H54 (cell line): ENCODE results near the gene BCAR1.
"Not testable (repeated sequence)": the region's sequence is repeated elsewhere in the genome, so short reads cannot be mapped to it uniquely, and the experiment has no call there.

Experiments
- DNase-seq: peaks from one replicate; pipeline ENCODE4 v3.0.0; 2011; ENCODE audit warnings: low spot score, mixed read lengths; ENCODE audit not compliant: insufficient read length
- FAIRE-seq: peaks from 3 replicates; lab custom pipeline; 2011; peaks lifted over from hg19 to GRCh38; lab: Jason Lieb, UNC
- POLR2A ChIP-seq: IDR thresholded peaks from 2 replicates; pipeline ENCODE4 v1.6.1; 2011; ENCODE audit warnings: low read depth, mild to moderate bottlenecking, low read length

Gene BCAR1

DNA sequence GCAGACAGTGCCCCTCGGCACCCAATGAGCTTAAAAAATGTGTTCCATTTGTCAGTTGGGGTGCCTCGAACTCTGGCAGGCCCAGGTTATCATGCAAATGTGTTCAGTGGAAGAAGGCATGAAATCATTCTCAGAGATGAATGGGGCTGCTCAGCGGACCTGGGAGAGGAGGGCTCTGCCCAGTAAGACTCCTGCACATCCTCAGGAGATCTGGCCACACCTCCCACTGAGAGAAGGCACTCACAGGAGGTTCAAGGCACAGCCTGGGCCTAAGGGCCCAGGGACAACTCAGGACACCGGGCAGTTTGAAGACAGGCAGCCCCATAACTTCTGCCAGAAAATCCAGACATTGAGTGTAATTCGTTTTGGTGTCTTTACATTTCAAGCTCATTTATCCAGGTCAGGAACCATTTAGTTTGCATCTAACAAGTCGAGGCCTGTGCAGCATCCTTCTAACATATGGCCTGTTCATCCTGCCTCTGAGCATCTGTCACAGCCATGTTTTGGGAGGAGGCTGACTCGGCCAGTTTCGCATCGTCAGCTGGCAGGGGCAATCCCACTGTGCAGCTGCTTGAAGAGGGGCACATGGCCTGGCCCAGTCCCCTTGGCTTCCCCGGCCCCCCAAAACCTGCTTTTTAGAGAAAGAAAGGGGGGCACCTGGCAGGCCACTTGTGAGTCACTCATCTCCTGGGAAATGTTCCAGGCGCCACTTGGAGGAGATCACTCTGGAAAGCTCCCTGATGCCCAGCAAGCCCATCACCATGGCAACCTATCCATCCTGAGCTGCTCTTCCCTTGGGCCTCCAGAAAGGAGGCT is 31.2 kb upstream of the BCAR1 start:
- no peak for FAIRE-seq
- no peak for TF ChIP-seq POLR2A
- no peak for DNase-seq

DNA sequence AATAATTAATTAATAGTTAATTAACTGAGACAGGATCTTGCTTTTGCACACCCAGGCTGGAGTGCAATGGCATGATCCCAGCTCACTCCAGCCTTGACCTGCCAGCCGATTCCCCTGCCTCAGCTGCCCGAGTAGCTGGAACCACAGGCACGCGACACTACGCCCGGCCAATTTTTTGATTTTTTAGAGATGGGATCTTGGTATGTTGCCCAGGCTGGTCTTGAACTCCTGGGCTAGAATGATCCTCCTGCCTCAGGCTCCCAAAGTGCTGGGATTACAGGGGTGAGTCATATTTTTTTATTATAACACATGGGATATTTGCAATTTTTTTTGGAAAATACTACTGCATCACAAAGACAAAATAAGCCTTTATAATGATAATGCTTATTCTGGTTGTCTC is 30.4 kb upstream of the BCAR1 start:
- FAIRE-seq, result no peak
- DNase-seq, result no peak
- TF ChIP-seq POLR2A, result no peak

- DNase-seq, FAIRE-seq: not testable (repeated sequence)
Measured at GRCh38 chr16:75281009-75281408, 29.6 kb upstream of the BCAR1 start.

DNA sequence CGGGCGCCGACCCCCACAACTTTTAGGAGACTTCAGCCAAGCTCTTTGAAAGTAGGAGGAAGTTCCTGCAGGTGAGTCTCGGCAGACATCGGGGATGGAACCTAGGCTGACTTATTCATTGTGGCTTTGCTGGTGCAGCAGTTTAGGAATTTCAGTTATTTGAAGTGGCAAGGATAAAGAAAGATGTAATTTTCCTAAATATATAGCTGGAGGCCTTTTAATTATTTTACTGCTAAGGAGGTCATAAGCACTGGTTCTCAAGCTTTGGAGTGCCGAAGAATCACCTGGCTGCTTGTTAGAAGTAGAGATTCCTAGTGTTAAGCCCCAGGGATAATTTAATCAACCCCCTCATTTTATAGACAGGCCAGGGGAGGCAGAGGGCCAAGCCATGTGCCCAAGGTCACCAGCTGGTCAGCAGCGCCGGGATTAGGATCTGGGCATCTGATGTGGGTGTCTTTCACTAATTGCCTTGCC is 28.9 kb upstream of the BCAR1 start:
- DNase-seq (no peak), FAIRE-seq (no peak)
- no peak for TF ChIP-seq POLR2A

GRCh38 chr16:75279305-75279704 is 27.9 kb upstream of the BCAR1 start:
- DNase-seq (no peak), FAIRE-seq (no peak)
- TF ChIP-seq POLR2A, result no peak

DNA sequence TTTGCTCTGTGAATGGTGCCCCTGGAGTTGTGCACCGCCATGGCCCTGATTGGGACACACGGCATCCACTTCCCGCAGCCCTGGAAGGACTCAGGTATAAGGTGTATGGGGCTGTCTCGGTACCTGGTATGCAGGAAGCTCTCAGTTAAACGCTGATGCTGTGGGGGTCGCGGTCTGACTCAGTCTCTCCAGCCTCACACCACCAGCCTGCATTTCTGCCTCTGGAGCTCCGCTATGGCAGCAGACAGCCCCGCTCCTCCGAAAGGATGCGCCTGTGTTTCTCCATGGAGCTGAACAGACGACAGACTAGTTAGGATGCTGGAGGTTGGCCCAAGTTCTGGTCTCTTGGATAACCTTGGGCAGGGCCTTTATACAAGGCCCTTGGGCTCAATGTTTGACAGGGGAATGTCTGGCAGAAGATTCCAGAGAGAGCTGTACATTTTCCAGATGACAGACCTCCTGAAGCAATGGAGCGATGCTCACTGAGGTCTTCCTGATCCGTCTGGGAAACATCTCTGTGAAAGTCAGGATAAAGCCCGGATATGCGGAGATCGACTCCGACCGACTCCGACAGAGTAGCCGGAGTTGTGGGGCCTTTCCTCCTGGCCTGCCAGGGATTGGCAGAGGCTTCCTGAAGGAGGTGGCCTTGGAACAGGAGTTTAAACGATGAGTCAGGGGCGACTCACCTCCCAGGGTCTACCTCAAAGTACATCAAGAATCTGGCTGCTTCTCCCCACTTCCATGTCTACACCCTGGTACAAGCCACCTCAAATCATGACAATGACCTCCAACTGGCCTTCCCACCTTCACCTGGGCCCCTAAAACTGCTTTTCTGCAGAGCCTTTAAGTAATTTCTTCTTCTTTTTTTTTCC is 21.9 kb upstream of the BCAR1 start:
- DNase-seq (no peak), FAIRE-seq (no peak)
- no peak for TF ChIP-seq POLR2A

GRCh38 chr16:75272629-75273028 is 21.2 kb upstream of the BCAR1 start:
- DNase-seq, FAIRE-seq: not testable (repeated sequence)

DNA sequence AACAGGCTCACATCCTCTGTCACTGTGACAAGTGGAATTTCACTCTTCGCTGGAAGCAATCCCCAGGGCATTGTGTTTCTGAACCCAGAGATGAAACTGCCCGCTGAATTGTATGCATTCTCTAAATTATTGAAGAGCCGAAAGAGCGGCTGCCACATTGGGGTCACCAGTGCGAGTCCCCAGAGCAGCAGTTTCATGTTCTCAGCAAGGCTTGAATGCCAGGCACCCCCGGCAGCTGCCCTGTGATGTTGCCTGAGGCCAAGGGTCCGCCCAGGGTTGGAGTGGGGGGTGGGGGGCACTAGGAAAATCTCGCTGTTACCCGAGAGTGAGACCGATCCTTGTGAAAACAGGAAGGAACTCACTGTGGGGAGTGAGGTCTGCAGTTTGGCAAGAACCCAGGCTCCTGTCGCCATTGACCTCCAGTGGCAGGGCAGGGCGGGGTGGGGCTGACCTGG is 20.7 kb upstream of the BCAR1 start:
- FAIRE-seq (no peak), DNase-seq (no peak)
- TF ChIP-seq POLR2A, result no peak

GRCh38 chr16:75271441-75272096 is 20.1 kb upstream of the BCAR1 start:
- no peak for TF ChIP-seq POLR2A
- no peak for FAIRE-seq
- DNase-seq, result no peak

- not testable (repeated sequence) for FAIRE-seq, DNase-seq
Measured at GRCh38 chr16:75269358-75269757, 17.9 kb upstream of the BCAR1 start.

DNA sequence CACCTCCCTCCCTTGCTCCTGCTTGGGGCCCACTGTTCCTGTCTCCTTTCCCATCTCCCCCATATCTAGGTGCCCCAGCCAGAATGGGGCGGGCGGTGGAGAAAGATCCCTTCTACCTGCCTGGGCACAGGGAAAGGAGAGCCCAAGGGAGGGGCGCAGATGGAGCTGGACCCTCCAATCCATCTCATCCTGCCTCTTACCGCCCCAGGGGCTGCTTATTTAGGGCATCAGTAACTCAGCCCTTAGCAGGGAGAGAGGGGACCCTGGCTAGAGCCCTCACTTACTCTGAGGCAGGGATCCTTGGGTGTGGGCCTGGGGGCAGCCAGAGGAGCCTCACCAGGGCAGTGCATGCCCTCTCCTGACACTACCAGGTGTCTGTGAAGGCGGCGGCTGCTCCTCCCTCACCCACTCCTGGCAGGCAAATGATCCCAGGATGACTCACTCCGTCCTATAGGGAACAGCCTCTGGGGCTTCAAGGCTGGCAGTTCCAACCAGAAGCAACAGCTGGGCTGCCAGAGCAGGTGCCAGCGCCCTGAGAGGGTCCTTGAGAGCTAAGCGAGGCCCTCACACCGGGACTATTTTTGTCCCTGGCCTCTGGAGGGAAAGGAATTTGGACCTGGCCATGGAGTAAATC is 16.3 kb upstream of the BCAR1 start:
- peak; percentile 98 for DNase-seq
- TF ChIP-seq POLR2A, result no peak
- FAIRE-seq, result peak; percentile 33

- no peak for DNase-seq
- TF ChIP-seq POLR2A, result no peak
- no peak for FAIRE-seq
Measured at GRCh38 chr16:75266738-75267630, 15.6 kb upstream of the BCAR1 start.
